Vein endothelial cell (primary cell): ENCODE measurements around the gene CTSL. TPM values are rescaled to one million over a fixed set of nuclear protein-coding genes. Genes with fewer than 3 reads are reported as not detected.

Experiments used
- total RNA-seq: library from RNA; depleted of rRNA; stranded (reverse); fragments of >200 nt; gene quantifications from 2 replicates; pipeline ENCODE4 v1.2.3, GENCODE V29; 2012

CTSL gene
- 66.3 and 99.1 TPM in 2 replicates for total RNA-seq

GRCh38 chr9:87725900-87726709 is at the start of gene CTSL:
Gene CTSL (plus strand): TSS chr9:87726119. CDS start chr9:87727604, 1,485 bp downstream.

Other genes starting within 250 kb of the CTSL start
- gene DAPK1, start 228.3 kb upstream of the CTSL start, total RNA-seq = 49.6 and 55.3 TPM in 2 replicates
- gene SPATA31E1, start 156.8 kb downstream of the CTSL start, total RNA-seq = not detected in 2 replicates
- gene SPATA31C1, start 191.8 kb downstream of the CTSL start, total RNA-seq = not detected in 2 replicates
- gene CDK20, start 248.4 kb downstream of the CTSL start, total RNA-seq = 0.67 and 0.98 TPM in 2 replicates